Psoas muscle (tissue), 8 donors: ENCODE measurements around the gene FOXP3. TPM values are rescaled to one million over a fixed set of nuclear protein-coding genes. Genes with fewer than 3 reads are reported as not detected.

ENCODE experiments used
- ATAC-seq, 4 donors: fragments of 200-7000 bp; cut with Tn5 transposase; one replicate each; pipeline ENCODE4 v1.9.1; 2020; ENCODE audit warnings: moderate library complexity in 3 of 4, mild to moderate bottlenecking in 2 of 4
- DNase-seq, 2 donors: peaks; one replicate each; pipeline ENCODE4 v3.0.0-alpha.2; 2020
- H3K27ac ChIP-seq: fragments of 200-600 bp; one replicate; pipeline ENCODE4 v1.8.0; 2022
- H3K27me3 ChIP-seq, 3 donors: fragments of 200-600 bp in 1 of 3; one replicate each; pipeline versions ENCODE4 v1.6.1 to v1.8.0; 2013 to 2022; ENCODE audit warnings: low read length in 2 of 3, mild to moderate bottlenecking in 2 of 3, moderate library complexity in 1 of 3; ENCODE audit not compliant: insufficient read depth in 3 of 3
- H3K36me3 ChIP-seq, 2 donors: fragments of 200-600 bp in 1 of 2; one replicate each; pipeline versions ENCODE4 v1.6.1 to v1.8.0; 2013 to 2022; ENCODE audit warnings: low read depth in 1 of 2, mild to moderate bottlenecking in 1 of 2, moderate library complexity in 1 of 2; ENCODE audit not compliant: insufficient read depth in 1 of 2
- H3K4me1 ChIP-seq: fragments of 200-600 bp; one replicate; pipeline ENCODE4 v1.8.0; 2022
- H3K4me3 ChIP-seq: fragments of 200-600 bp; one replicate; pipeline ENCODE4 v1.8.0; 2022; ENCODE audit warnings: mild to moderate bottlenecking
- H3K9me3 ChIP-seq: fragments of 200-600 bp; one replicate; pipeline ENCODE4 v1.8.0; 2022
- WGBS, 3 donors: extraction: QIAGEN DNeasy Blood & Tissue Kit; methylation state at CpG; one replicate each; pipeline versions ENCODE4 v1.1.6 to v1.1.7; 2013; 5-methylcytosine and 5-hydroxymethylcytosine counted together
- intact Hi-C, 2 donors: fragments of 100-400 bp; cut with DNase I; formaldehyde crosslinking; loops; one replicate each; pipeline versions ENCODE4 v1.11.0 to v1.14.2; 2022
- polyA plus RNA-seq, 3 donors: library from polyadenylated mRNA; stranded (reverse); fragments of 200-250 nt; gene quantifications; one replicate each; pipeline ENCODE4 v1.2.3, GENCODE V29; 2013
- total RNA-seq, 4 donors: library from RNA; stranded (reverse); fragmentation: NEBNext Ultra II Directional in 2 of 4; extraction: Animal tissue kit (Norgen Biotek cat#: 25700) in 2 of 4; gene quantifications; one replicate each; pipeline versions ENCODE4 v1.2.1 to v1.2.4, GENCODE V29; 2021 to 2023
- TF ChIP-seq, protein P1 (sequence below): fragments of 200-600 bp; IDR thresholded peaks from one replicate; pipeline ENCODE4 v1.8.0; 2022; ENCODE audit warnings: antibody characterized with exemption
- donor health status: healthy with polysubstance abuse.
- donor health status: DM: no; HTN: no; CAD: no; lungs with moderate emphysema.
- donor health status: Bipolar disorder and iron deficiency.
- donor health status: healthy.
- donor health status: DM: yes; HTN: yes; CAD: no.
- donor health status: DM: no; HTN: no; CAD: no.
- donor health status: DM: no; HTN: no; CAD: no.
- donor health status: DM: yes; HTN: yes; CAD: no.

Gene FOXP3
- total and polyA plus RNA-seq, 7 donors, result 0.03 to 0.05 TPM; not detected in 5

DNA sequence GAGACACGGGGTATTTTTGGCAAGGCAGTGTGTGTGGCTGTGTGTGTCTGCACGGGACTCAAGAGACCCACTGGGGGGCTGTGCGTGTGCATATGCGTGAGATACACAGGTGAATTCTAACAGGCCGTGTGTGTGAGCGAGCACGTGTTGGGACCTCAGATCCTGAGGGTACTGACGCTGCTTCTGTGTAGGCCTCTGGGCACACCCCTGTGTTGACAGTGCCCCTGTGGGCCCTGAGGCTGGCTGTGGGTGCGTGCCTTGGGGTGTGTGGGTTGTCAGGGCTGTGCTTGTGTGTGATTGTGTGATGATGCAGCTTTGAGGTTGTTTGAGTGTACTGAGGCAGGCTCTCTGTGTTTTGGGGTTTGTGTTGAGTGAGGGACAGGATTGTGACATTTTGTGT, 13.9 kb downstream of the FOXP3 start:
- intact Hi-C loops, result no loop called here
- H3K27me3 ChIP-seq, result no peaks in the 10 kb centered on the region
- DNase-seq (no peak), ATAC-seq (no peak)
- peaks cover 0 to 17% of the 10 kb centered on the region in 2 donors for H3K36me3 ChIP-seq
- no peak overlapping the region for H3K27ac ChIP-seq
- 85 to 89% (median 87%) methylated on average over 3 to 9 of the region's 9 CpGs for WGBS, 3 donors
- no peaks in the 10 kb centered on the region for H3K9me3 ChIP-seq
- no peaks in the 10 kb centered on the region for H3K4me1 ChIP-seq
- TF ChIP-seq, protein P1, sequence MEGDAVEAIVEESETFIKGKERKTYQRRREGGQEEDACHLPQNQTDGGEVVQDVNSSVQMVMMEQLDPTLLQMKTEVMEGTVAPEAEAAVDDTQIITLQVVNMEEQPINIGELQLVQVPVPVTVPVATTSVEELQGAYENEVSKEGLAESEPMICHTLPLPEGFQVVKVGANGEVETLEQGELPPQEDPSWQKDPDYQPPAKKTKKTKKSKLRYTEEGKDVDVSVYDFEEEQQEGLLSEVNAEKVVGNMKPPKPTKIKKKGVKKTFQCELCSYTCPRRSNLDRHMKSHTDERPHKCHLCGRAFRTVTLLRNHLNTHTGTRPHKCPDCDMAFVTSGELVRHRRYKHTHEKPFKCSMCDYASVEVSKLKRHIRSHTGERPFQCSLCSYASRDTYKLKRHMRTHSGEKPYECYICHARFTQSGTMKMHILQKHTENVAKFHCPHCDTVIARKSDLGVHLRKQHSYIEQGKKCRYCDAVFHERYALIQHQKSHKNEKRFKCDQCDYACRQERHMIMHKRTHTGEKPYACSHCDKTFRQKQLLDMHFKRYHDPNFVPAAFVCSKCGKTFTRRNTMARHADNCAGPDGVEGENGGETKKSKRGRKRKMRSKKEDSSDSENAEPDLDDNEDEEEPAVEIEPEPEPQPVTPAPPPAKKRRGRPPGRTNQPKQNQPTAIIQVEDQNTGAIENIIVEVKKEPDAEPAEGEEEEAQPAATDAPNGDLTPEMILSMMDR, result no peak
- no peak overlapping the region for H3K4me3 ChIP-seq

DNA sequence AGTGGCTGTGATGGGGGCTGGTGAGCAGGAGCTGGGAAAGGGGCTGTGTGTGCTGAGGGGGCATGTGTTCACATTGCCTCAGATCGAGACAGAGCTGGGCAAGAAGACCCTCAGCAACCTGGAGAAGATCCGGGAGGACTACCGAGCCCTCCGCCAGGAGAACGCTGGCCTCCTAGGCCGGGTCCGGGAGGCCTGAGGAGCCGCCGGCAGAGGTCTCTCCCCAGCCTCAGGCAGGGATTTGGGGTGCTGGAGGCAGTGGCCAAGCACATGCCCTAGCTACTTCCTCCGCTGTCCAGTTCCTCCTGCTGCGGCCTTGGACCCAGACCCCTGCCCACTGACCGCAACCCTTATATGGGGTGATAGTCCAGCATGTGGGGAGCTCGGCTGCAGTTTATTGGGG, 14.4 kb downstream of the FOXP3 start:
- Histone ChIP-seq H3K4me3 (no peak overlapping the region), H3K9me3 (no peaks in the 10 kb centered on the region), H3K4me1 (no peaks in the 10 kb centered on the region), H3K27ac (no peak overlapping the region), H3K27me3 (no peaks in the 10 kb centered on the region), H3K36me3 (peaks cover 0 to 22% of the 10 kb centered on the region in 2 donors)
- intact Hi-C loops, result no loop called here
- 89 to 100% (median 92%) methylated on average over 2 to 13 of the region's 13 CpGs for WGBS, 3 donors
- TF ChIP-seq, protein P1, result no peak
- no peak for ATAC-seq
- DNase-seq, result no peak

DNA sequence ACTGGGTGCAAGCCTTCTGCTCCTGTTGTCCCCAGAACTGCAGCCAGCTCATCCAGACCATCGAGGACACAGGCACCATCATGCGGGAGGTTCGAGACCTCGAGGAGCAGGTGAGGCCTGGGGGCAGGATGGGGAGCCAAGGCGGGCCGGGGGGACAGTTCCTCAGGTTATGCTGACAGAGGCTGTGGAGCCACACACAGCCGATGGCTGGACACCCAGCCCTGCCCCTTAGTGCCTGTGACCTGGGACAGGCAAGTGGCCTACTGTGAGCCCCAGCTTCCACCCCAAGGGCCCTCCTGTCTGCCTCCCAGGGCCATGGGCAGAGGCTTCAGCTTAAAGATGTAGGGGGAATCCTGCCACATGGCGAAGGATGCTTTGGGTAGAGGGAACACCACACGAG, 14.9 kb downstream of the FOXP3 start:
- WGBS, 3 donors, result 88 to 89% (median 88%) methylated on average over 8 to 9 of the region's 9 CpGs
- TF ChIP-seq, protein P1, result no peak
- Histone ChIP-seq H3K27me3 (no peaks in the 10 kb centered on the region), H3K27ac (no peak overlapping the region), H3K4me1 (no peaks in the 10 kb centered on the region), H3K9me3 (no peaks in the 10 kb centered on the region), H3K36me3 (peaks cover 0 to 26% of the 10 kb centered on the region in 2 donors), H3K4me3 (no peak overlapping the region)
- ATAC-seq (no peak), DNase-seq (no peak)
- intact Hi-C loops, result no loop called here

DNA sequence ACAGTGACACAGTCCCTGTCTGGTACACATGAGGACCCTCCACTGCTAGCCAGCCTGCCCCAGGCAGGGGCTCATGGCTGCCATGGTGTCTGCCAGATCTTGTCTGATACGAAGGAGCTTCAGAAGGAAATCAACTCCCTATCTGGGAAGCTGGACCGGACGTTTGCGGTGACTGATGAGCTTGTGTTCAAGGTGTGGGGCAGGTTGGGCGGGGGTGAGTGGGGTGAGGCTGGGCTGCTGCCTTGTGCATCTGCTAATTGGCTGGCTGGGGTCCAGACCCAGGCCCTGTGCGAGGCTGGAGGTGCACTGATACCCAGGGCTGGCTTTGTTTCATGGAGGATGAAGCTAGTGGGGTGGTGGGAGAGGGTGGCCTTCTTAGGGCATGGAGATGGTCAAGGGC, 15.4 kb downstream of the FOXP3 start:
- intact Hi-C loops, result no loop called here
- no peak overlapping the region for H3K4me3 ChIP-seq
- H3K27me3 ChIP-seq, result no peaks in the 10 kb centered on the region
- 82 to 95% (median 91%) methylated on average over 6 of the region's 6 CpGs for WGBS, 3 donors
- TF ChIP-seq, protein P1, result no peak
- no peaks in the 10 kb centered on the region for H3K9me3 ChIP-seq
- H3K27ac ChIP-seq, result no peak overlapping the region
- H3K36me3 ChIP-seq, result peaks cover 0 to 32% of the 10 kb centered on the region in 2 donors
- no peaks in the 10 kb centered on the region for H3K4me1 ChIP-seq
- no peak for DNase-seq
- ATAC-seq, result no peak
